Gastrocnemius medialis (tissue), 4 donors: ENCODE results near the gene TAS2R19. TPM values are rescaled to one million over a fixed set of nuclear protein-coding genes. Genes with fewer than 3 reads are reported as not detected.

Experiments used
- ATAC-seq, 2 donors: fragments of 150-250 bp; one replicate each; pipeline ENCODE4 v1.9.1; 2016
- DNase-seq, 2 donors: peaks; one replicate each; pipeline ENCODE4 v3.0.0-alpha.2; 2019
- H3K27ac ChIP-seq, 4 donors: fragments of 200-600 bp; sonication (generic); 1 replicate in 1 of 4; 2 replicates in 3 of 4; pipeline ENCODE4 v1.5.1; 2016 to 2018; ENCODE audit warnings: mild to moderate bottlenecking in 2 of 4, moderate library complexity in 1 of 4
- H3K27me3 ChIP-seq, 3 donors: fragments of 200-600 bp; sonication (generic) in 2 of 3; 1 replicate in 1 of 3; 2 replicates in 2 of 3; pipeline versions ENCODE4 v1.5.1 to v1.6.0; 2016 to 2019; ENCODE audit warnings: mild to moderate bottlenecking in 1 of 3, moderate library complexity in 1 of 3
- H3K36me3 ChIP-seq, 2 donors: fragments of 200-600 bp; sonication (generic) in 1 of 2; one replicate each; pipeline ENCODE4 v1.5.1; 2017 to 2018
- H3K4me1 ChIP-seq, 2 donors: fragments of 200-600 bp; sonication (generic) in 1 of 2; one replicate each; pipeline ENCODE4 v1.5.1; 2016 to 2017; ENCODE audit warnings: mild to moderate bottlenecking in 2 of 2
- H3K4me3 ChIP-seq, 4 donors: fragments of 200-600 bp; sonication (generic) in 3 of 4; 1 replicate in 1 of 4; 2 replicates in 3 of 4; pipeline ENCODE4 v1.5.1; 2016 to 2019; ENCODE audit warnings: mild to moderate bottlenecking in 2 of 4
- H3K9me3 ChIP-seq, 3 donors: fragments of 200-600 bp; sonication (generic) in 2 of 3; 1 replicate in 1 of 3; 2 replicates in 2 of 3; pipeline ENCODE4 v1.5.1; 2016 to 2019
- CTCF ChIP-seq, 5 experiments: fragments of 450-650 bp in 3 of 5; fragments of 200-600 bp in 2 of 5; sonication (generic) in 2 of 5; IDR thresholded peaks in 4 of 5; conservative IDR thresholded peaks in 1 of 5; 1 replicate in 4 of 5; 2 replicates in 1 of 5; pipeline ENCODE4 v1.5.1; 2016 to 2019; ENCODE audit warnings: antibody characterized with exemption in 5 of 5, mild to moderate bottlenecking in 3 of 5, moderate library complexity in 3 of 5
- POLR2A ChIP-seq, 2 donors: fragments of 450-650 bp; IDR thresholded peaks; one replicate each; pipeline ENCODE4 v1.6.1; 2017; ENCODE audit warnings: antibody characterized with exemption in 2 of 2, mild to moderate bottlenecking in 2 of 2, moderate library complexity in 2 of 2
- in situ Hi-C, 4 donors: fragments of 200-750 bp; cut with MboI; loops; one replicate each; pipeline versions ENCODE4 v1.15.0 to v1.8.0; 2017; ENCODE audit warnings: low sequenced_read_pairs in 4 of 4
- intact Hi-C: fragments of 100-400 bp; cut with DNase I; formaldehyde crosslinking; loops from one replicate; pipeline ENCODE4 v1.15.1; 2023; ENCODE audit warnings: low total_unique reads
- total RNA-seq, 4 donors: library from RNA; depleted of rRNA; stranded (reverse); fragments of >200 nt; gene quantifications; one replicate each; pipeline versions ENCODE4 v1.1.0 to v1.2.3, GENCODE V29; 2016

The TAS2R19 gene
- total RNA-seq, 4 donors from 2014 or later: 2.5 TPM; not detected in 3

GRCh38 chr12:10994307-10994706, 28.1 kb downstream of the TAS2R19 start:
- DNase-seq (no peak), ATAC-seq (no peak)
- intact Hi-C loops (no loop called here), in situ Hi-C loops (no loop called here)
- no peak for TF ChIP-seq CTCF (IDR thresholded peaks at IDR 0.05 in 4 of 5, conservative IDR thresholded peaks at IDR 0.05 in 1 of 5)
- TF ChIP-seq POLR2A (IDR thresholded peaks at IDR 0.05): no peak
- no peaks in the 10 kb centered on the region for H3K27me3 ChIP-seq
- H3K4me3 ChIP-seq: no peak overlapping the region
- no peaks in the 10 kb centered on the region for H3K4me1 ChIP-seq
- H3K27ac ChIP-seq: no peak overlapping the region
- peaks cover 0 to 5% of the 10 kb centered on the region in 2 donors for H3K36me3 ChIP-seq
- no peaks in the 10 kb centered on the region for H3K9me3 ChIP-seq

- H3K9me3 ChIP-seq: no peaks in the 10 kb centered on the region
- H3K4me3 ChIP-seq: no peak overlapping the region
- ATAC-seq (no peak), DNase-seq (no peak)
- no peaks in the 10 kb centered on the region for H3K27me3 ChIP-seq
- H3K4me1 ChIP-seq: no peaks in the 10 kb centered on the region
- in situ Hi-C loops (no loop called here), intact Hi-C loops (no loop called here)
- no peak for TF ChIP-seq CTCF (IDR thresholded peaks at IDR 0.05 in 4 of 5, conservative IDR thresholded peaks at IDR 0.05 in 1 of 5)
- TF ChIP-seq POLR2A (IDR thresholded peaks at IDR 0.05): no peak
- H3K36me3 ChIP-seq: peaks cover 0 to 2% of the 10 kb centered on the region in 2 donors
- no peak overlapping the region for H3K27ac ChIP-seq
These were observed 33.3 kb downstream of the TAS2R19 start for GRCh38 chr12:10989107-10989506.

DNA sequence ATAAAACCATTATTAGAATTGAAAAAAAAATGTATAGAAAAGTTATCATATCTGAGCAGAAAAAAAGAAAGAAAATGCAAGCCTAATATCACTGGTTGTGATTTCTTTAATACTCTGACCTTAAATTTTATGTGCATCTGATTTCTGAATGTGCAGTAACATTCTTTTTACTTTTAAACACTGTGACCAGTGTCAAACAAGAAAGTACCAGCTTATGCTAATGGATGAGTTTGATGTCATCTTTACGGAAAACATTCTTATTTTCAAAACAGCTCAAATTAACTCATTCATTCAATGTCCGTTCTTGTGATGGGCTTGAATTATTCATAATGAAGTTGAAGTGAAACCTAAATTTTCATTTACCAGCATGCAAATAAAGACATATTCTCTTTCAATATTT, 35.6 kb downstream of the TAS2R19 start, which contains the start of gene TAS2R50:
TAS2R50 (minus strand) TSS at position 101 of the 400 bp plus-strand sequence; CDS start at position 49, 52 bp downstream.
- DNase-seq: no peak
- H3K4me3 ChIP-seq: no peak within 1 kb of the TSS
- no peaks in the 10 kb centered on the region for H3K27me3 ChIP-seq
- no peaks in the 10 kb centered on the region for H3K36me3 ChIP-seq
- in situ Hi-C loops: no loop called here
- H3K9me3 ChIP-seq: no peaks in the 10 kb centered on the region
- intact Hi-C loops: no loop called here
- ATAC-seq: no peak
- no peak within 1 kb of the TSS for H3K27ac ChIP-seq
- H3K4me1 ChIP-seq: no peaks in the 10 kb centered on the region
- TF ChIP-seq POLR2A (IDR thresholded peaks at IDR 0.05) (no peak), CTCF (IDR thresholded peaks at IDR 0.05 in 4 of 5, conservative IDR thresholded peaks at IDR 0.05 in 1 of 5) (no peak)

DNA sequence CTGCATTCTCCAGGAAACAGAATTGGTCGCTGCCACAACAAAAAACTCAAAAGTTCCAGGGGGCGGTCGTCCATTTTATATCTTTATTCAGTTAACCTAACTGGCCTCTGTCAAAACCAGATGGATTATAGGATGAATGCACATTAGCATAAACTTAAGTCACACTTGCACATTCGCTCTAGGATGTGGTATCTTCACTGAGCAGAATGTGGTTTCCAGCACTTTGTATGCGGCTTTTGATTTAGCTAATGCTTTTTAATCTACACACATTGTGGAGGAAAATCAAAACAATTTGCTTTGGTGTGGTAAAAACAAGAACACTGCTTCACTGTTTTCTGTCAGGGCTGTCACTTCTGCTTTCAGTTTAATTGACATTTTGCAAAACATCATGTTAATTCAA, 40.2 kb downstream of the TAS2R19 start:
- Histone ChIP-seq H3K4me3 (no peak overlapping the region), H3K27me3 (no peaks in the 10 kb centered on the region), H3K4me1 (no peaks in the 10 kb centered on the region), H3K36me3 (no peaks in the 10 kb centered on the region), H3K9me3 (no peaks in the 10 kb centered on the region), H3K27ac (no peak overlapping the region)
- in situ Hi-C loops: no loop called here
- TF ChIP-seq POLR2A (IDR thresholded peaks at IDR 0.05) (no peak), CTCF (IDR thresholded peaks at IDR 0.05 in 4 of 5, conservative IDR thresholded peaks at IDR 0.05 in 1 of 5) (no peak)
- no peak for DNase-seq
- intact Hi-C loops: no loop called here
- ATAC-seq: no peak

- no peaks in the 10 kb centered on the region for H3K4me1 ChIP-seq
- DNase-seq: no peak
- TF ChIP-seq CTCF (IDR thresholded peaks at IDR 0.05 in 4 of 5, conservative IDR thresholded peaks at IDR 0.05 in 1 of 5) (no peak), POLR2A (IDR thresholded peaks at IDR 0.05) (no peak)
- in situ Hi-C loops (no loop called here), intact Hi-C loops (no loop called here)
- H3K36me3 ChIP-seq: no peaks in the 10 kb centered on the region
- H3K27me3 ChIP-seq: no peaks in the 10 kb centered on the region
- no peak overlapping the region for H3K27ac ChIP-seq
- ATAC-seq: no peak
- H3K4me3 ChIP-seq: no peak overlapping the region
- no peaks in the 10 kb centered on the region for H3K9me3 ChIP-seq
These were observed 47.5 kb downstream of the TAS2R19 start for GRCh38 chr12:10974965-10975364.
